Neuron (in vitro differentiated cells): ENCODE measurements around the gene IHH.

ENCODE experiments used
- H2AFZ ChIP-seq: one replicate; pipeline ENCODE4 v1.6.1; 2013; ENCODE audit warnings: low read depth, mild to moderate bottlenecking, inconsistent platforms, low read length, moderate library complexity
- H3K27me3 ChIP-seq: one replicate; pipeline ENCODE4 v1.6.1; 2013; ENCODE audit warnings: low read length; ENCODE audit not compliant: insufficient read depth
- H3K36me3 ChIP-seq: one replicate; pipeline ENCODE4 v1.6.1; 2013; ENCODE audit warnings: low read length; ENCODE audit not compliant: insufficient read depth
- H3K4me1 ChIP-seq: one replicate; pipeline ENCODE4 v1.6.1; 2013; ENCODE audit warnings: low read length; ENCODE audit not compliant: insufficient read depth
- H3K4me3 ChIP-seq: 2 replicates; pipeline ENCODE4 v1.5.1; 2013; ENCODE audit warnings: mild to moderate bottlenecking, low read length, moderate library complexity
- H3K9me3 ChIP-seq: one replicate; pipeline ENCODE4 v1.6.1; 2013; ENCODE audit warnings: low read length

Gene IHH

GRCh38 chr2:219042750-219043149, 18.0 kb downstream of the IHH start:
- peaks cover 9% of the 10 kb centered on the region for H3K4me1 ChIP-seq
- H2AFZ ChIP-seq, result no peak overlapping the region
- no peak overlapping the region for H3K4me3 ChIP-seq
- peaks cover 11% of the 10 kb centered on the region for H3K27me3 ChIP-seq
- no peaks in the 10 kb centered on the region for H3K9me3 ChIP-seq
- H3K36me3 ChIP-seq, result no peaks in the 10 kb centered on the region

GRCh38 chr2:219042157-219042556, 18.6 kb downstream of the IHH start:
- peaks cover 9% of the 10 kb centered on the region for H3K4me1 ChIP-seq
- H3K4me3 ChIP-seq, result no peak overlapping the region
- no peak overlapping the region for H2AFZ ChIP-seq
- no peaks in the 10 kb centered on the region for H3K36me3 ChIP-seq
- H3K27me3 ChIP-seq, result peaks cover 6% of the 10 kb centered on the region
- H3K9me3 ChIP-seq, result no peaks in the 10 kb centered on the region

- Histone ChIP-seq H3K4me3 (peak within 1 kb of the TSS; percentile 87), H3K36me3 (no peaks in the 10 kb centered on the region), H3K27me3 (peaks cover 3% of the 10 kb centered on the region), H3K4me1 (peaks cover 9% of the 10 kb centered on the region), H3K9me3 (no peaks in the 10 kb centered on the region), H2AFZ (peak within 1 kb of the TSS; percentile 75)
Measured at GRCh38 chr2:219041252-219041651, 19.5 kb downstream of the IHH start, which contains the start of gene CFAP65. Gene CFAP65, minus strand, starts transcription at chr2:219041516. Its CDS starts 2,468 bp downstream, at chr2:219039048.

- Histone ChIP-seq H3K4me1 (peaks cover 9% of the 10 kb centered on the region), H3K9me3 (no peaks in the 10 kb centered on the region), H2AFZ (no peak overlapping the region), H3K27me3 (peaks cover 3% of the 10 kb centered on the region), H3K4me3 (no peak overlapping the region), H3K36me3 (no peaks in the 10 kb centered on the region)
Measured at GRCh38 chr2:219038600-219038999, 22.1 kb downstream of the IHH start.

- H3K9me3 ChIP-seq, result no peaks in the 10 kb centered on the region
- H2AFZ ChIP-seq, result no peak overlapping the region
- H3K27me3 ChIP-seq, result peaks cover 3% of the 10 kb centered on the region
- no peaks in the 10 kb centered on the region for H3K36me3 ChIP-seq
- no peak overlapping the region for H3K4me3 ChIP-seq
- H3K4me1 ChIP-seq, result peaks cover 9% of the 10 kb centered on the region
Measured at GRCh38 chr2:219037783-219038499, 22.8 kb downstream of the IHH start.

GRCh38 chr2:219035942-219036341, 24.8 kb downstream of the IHH start:
- peaks cover 7% of the 10 kb centered on the region for H3K4me1 ChIP-seq
- H3K9me3 ChIP-seq, result no peaks in the 10 kb centered on the region
- peaks cover 7% of the 10 kb centered on the region for H3K27me3 ChIP-seq
- H2AFZ ChIP-seq, result no peak overlapping the region
- H3K4me3 ChIP-seq, result no peak overlapping the region
- no peaks in the 10 kb centered on the region for H3K36me3 ChIP-seq

- Histone ChIP-seq H2AFZ (no peak overlapping the region), H3K9me3 (no peaks in the 10 kb centered on the region), H3K36me3 (no peaks in the 10 kb centered on the region), H3K27me3 (peaks cover 7% of the 10 kb centered on the region), H3K4me3 (no peak overlapping the region), H3K4me1 (peaks cover under 1% of the 10 kb centered on the region)
Measured at GRCh38 chr2:219034823-219035222, 25.9 kb downstream of the IHH start.

- peaks cover 12% of the 10 kb centered on the region for H3K27me3 ChIP-seq
Measured at GRCh38 chr2:219032051-219032745, 28.5 kb downstream of the IHH start.

GRCh38 chr2:219031005-219031738, 29.5 kb downstream of the IHH start:
- H3K9me3 ChIP-seq, result no peaks in the 10 kb centered on the region
- no peak overlapping the region for H3K4me3 ChIP-seq
- peaks cover 12% of the 10 kb centered on the region for H3K27me3 ChIP-seq
- no peaks in the 10 kb centered on the region for H3K36me3 ChIP-seq
- H3K4me1 ChIP-seq, result peaks cover 2% of the 10 kb centered on the region
- no peak overlapping the region for H2AFZ ChIP-seq

More at GRCh38 chr2:219032051-219032745, 28.5 kb downstream of the IHH start:
- no peak overlapping the region for H2AFZ ChIP-seq
- H3K36me3 ChIP-seq, result no peaks in the 10 kb centered on the region
- H3K4me3 ChIP-seq, result no peak overlapping the region
- H3K4me1 ChIP-seq, result peaks cover 2% of the 10 kb centered on the region
- no peaks in the 10 kb centered on the region for H3K9me3 ChIP-seq

GRCh38 chr2:219030177-219030940, 30.4 kb downstream of the IHH start:
- no peak overlapping the region for H2AFZ ChIP-seq
- H3K27me3 ChIP-seq, result peaks cover 12% of the 10 kb centered on the region
- H3K36me3 ChIP-seq, result no peaks in the 10 kb centered on the region
- no peak overlapping the region for H3K4me3 ChIP-seq
- H3K9me3 ChIP-seq, result no peaks in the 10 kb centered on the region
- H3K4me1 ChIP-seq, result peaks cover 2% of the 10 kb centered on the region

GRCh38 chr2:219029829-219030165, 30.9 kb downstream of the IHH start:
- Histone ChIP-seq H3K27me3 (peaks cover 12% of the 10 kb centered on the region), H3K9me3 (no peaks in the 10 kb centered on the region), H2AFZ (no peak overlapping the region), H3K4me1 (peaks cover 2% of the 10 kb centered on the region), H3K4me3 (no peak overlapping the region), H3K36me3 (no peaks in the 10 kb centered on the region)

- no peak overlapping the region for H3K4me3 ChIP-seq
- peaks cover 12% of the 10 kb centered on the region for H3K27me3 ChIP-seq
- no peaks in the 10 kb centered on the region for H3K9me3 ChIP-seq
- no peak overlapping the region for H2AFZ ChIP-seq
- peaks cover 5% of the 10 kb centered on the region for H3K4me1 ChIP-seq
- H3K36me3 ChIP-seq, result no peaks in the 10 kb centered on the region
Measured at GRCh38 chr2:219028996-219029828, 31.5 kb downstream of the IHH start.
